BLaER1 (cell line): Measurements from ENCODE around the gene MTMR12.

Source experiments
- H3K27ac ChIP-seq: shearing (Covaris generic); formaldehyde crosslinking; 2 replicates; pipeline ENCODE4 v1.8.1; 2022
- H3K27me3 ChIP-seq: shearing (Covaris generic); formaldehyde crosslinking; 2 replicates; pipeline ENCODE4 v1.8.1; 2022
- H3K36me3 ChIP-seq: shearing (Covaris generic); formaldehyde crosslinking; 2 replicates; pipeline ENCODE4 v1.8.1; 2022
- H3K4me1 ChIP-seq: shearing (Covaris generic); formaldehyde crosslinking; 2 replicates; pipeline ENCODE4 v1.8.1; 2022
- H3K4me2 ChIP-seq: shearing (Covaris generic); formaldehyde crosslinking; 2 replicates; pipeline ENCODE4 v1.8.1; 2022
- H3K4me3 ChIP-seq: shearing (Covaris generic); formaldehyde crosslinking; 2 replicates; pipeline ENCODE4 v1.8.1; 2022
- H3K9ac ChIP-seq: shearing (Covaris generic); formaldehyde crosslinking; 2 replicates; pipeline ENCODE4 v1.8.1; 2022
- H3K9me3 ChIP-seq: shearing (Covaris generic); formaldehyde crosslinking; 2 replicates; pipeline ENCODE4 v1.8.1; 2022
- H4K20me1 ChIP-seq: shearing (Covaris generic); formaldehyde crosslinking; 2 replicates; pipeline ENCODE4 v1.8.1; 2022
- Cebpa-rat ChIP-seq: shearing (Covaris generic); IDR thresholded peaks from 2 replicates; pipeline ENCODE4 v1.8.1; 2022

MTMR12 gene, protein sequence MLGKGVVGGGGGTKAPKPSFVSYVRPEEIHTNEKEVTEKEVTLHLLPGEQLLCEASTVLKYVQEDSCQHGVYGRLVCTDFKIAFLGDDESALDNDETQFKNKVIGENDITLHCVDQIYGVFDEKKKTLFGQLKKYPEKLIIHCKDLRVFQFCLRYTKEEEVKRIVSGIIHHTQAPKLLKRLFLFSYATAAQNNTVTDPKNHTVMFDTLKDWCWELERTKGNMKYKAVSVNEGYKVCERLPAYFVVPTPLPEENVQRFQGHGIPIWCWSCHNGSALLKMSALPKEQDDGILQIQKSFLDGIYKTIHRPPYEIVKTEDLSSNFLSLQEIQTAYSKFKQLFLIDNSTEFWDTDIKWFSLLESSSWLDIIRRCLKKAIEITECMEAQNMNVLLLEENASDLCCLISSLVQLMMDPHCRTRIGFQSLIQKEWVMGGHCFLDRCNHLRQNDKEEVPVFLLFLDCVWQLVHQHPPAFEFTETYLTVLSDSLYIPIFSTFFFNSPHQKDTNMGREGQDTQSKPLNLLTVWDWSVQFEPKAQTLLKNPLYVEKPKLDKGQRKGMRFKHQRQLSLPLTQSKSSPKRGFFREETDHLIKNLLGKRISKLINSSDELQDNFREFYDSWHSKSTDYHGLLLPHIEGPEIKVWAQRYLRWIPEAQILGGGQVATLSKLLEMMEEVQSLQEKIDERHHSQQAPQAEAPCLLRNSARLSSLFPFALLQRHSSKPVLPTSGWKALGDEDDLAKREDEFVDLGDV

DNA sequence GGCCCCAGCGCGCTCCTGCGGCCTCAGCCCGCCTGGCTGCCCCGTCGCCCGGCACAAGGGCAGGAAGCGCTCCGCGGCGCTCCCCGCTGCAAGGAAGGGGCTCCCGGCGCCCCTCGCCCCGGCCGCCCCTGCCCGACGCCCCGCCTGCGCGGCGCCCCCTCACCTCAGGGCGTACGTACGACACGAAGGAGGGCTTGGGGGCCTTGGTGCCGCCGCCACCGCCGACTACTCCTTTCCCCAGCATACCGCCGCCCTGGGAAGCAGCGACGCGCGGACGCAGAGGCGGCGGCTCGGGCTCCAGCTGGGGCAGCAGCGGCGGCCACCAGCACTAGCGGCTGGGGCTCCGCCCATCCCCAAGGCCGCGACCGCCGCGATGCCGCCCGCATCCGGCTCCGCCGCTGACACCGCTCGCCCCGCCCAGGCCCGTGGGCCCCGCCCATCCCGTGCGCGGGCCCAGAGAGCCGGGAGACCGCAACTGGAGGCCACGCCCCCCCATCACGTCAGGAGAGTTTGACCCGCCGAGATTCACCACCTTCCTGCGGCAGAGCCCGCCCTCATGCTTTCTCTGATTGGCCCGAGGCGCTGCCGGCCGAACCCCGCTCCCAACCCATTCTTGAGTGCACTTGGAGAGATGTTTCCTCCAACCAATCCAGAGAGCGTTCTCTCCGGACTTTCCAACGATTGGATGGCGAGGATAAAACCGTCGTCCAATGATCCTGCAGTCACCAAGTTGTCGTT is at the start of gene MTMR12:
Gene MTMR12 (minus strand): TSS at position 345 of the 738 bp plus-strand sequence. CDS start 101 bp downstream, at position 244.
- Histone ChIP-seq H3K9me3 (no peaks in the 10 kb centered on the region), H3K36me3 (peaks cover 11% of the 10 kb centered on the region), H3K27me3 (no peaks in the 10 kb centered on the region), H4K20me1 (peaks cover 48% of the 10 kb centered on the region), H3K9ac (peak within 1 kb of the TSS; percentile 95), H3K4me2 (peak within 1 kb of the TSS; percentile 91), H3K4me1 (peaks cover 38% of the 10 kb centered on the region), H3K4me3 (peak within 1 kb of the TSS; percentile 96), H3K27ac (peak within 1 kb of the TSS; percentile 95)
- no peak for TF ChIP-seq Cebpa-rat

DNA sequence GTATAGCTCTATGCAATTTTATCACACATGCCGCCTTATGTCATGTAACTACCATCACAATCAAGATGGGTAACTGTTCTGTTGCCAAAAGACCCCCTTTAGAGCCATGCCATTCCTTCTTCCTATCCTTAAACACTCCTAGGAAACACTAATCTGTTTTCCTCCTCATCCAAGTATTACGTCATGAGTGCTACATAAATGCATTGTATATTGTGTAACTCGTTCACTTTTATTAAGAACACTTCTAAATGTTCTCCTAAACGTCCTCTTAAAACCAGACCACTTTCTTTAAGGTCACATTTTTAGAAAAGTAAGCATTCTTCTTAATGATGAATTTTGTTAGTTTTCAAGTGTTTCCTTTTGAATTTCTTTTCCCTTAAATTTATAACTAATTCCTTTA is 49.8 kb upstream of the MTMR12 start:
- peaks cover 21% of the 10 kb centered on the region for H3K9me3 ChIP-seq
- H3K4me1 ChIP-seq = no peaks in the 10 kb centered on the region
- H3K9ac ChIP-seq = no peak overlapping the region
- H4K20me1 ChIP-seq = no peaks in the 10 kb centered on the region
- no peak for TF ChIP-seq Cebpa-rat
- no peak overlapping the region for H3K4me3 ChIP-seq
- H3K27ac ChIP-seq = no peak overlapping the region
- H3K27me3 ChIP-seq = no peaks in the 10 kb centered on the region
- H3K4me2 ChIP-seq = no peak overlapping the region
- H3K36me3 ChIP-seq = peaks cover 89% of the 10 kb centered on the region

DNA sequence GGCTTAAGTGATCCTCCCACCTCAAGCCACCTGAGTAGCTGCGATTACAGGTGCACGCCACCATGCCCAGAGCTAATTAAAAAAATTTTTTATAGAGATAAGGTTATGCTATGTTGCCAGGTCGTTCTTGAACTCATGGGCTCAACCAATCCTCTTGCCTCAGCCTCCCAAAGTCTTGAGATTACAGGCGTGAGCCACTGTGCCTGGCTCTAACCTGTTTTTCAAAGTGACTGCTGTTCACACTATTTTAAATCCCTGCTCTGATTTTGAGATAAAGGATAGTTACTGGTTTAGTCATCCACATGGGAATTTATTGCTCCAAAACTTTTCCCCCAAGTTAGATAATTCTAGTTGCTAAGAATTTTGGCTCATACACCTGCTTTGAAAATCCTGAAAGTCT is 48.2 kb upstream of the MTMR12 start:
- peaks cover 30% of the 10 kb centered on the region for H3K9me3 ChIP-seq

DNA sequence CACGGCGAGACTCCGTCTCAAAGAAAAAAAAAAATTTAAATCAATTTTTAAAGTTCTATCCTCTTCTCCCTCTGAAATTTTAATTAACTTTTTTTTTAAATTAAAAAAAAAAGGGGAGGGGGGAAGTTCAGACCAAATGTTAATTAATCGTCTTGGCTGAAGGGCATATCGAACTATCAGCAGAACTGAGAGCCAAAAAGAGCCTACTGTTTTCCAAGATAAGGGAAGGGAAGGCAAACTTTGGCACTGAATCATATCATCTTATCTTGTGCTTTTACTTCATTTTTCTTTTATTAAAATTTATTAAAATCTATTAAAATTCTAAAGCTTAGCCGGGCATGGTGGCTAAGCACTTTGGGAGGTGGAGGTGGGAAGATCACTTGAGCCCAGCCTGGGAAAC is 45.9 kb upstream of the MTMR12 start:
- Histone ChIP-seq H3K27ac (no peak overlapping the region), H4K20me1 (no peaks in the 10 kb centered on the region), H3K9me3 (peaks cover 30% of the 10 kb centered on the region), H3K4me2 (no peak overlapping the region), H3K9ac (no peak overlapping the region), H3K36me3 (peaks cover 84% of the 10 kb centered on the region), H3K4me1 (no peaks in the 10 kb centered on the region), H3K4me3 (no peak overlapping the region), H3K27me3 (no peaks in the 10 kb centered on the region)
- no peak for TF ChIP-seq Cebpa-rat

More for the DNA sequence above, 48.2 kb upstream of the MTMR12 start:
- no peaks in the 10 kb centered on the region for H4K20me1 ChIP-seq
- no peak for TF ChIP-seq Cebpa-rat
- H3K4me1 ChIP-seq = no peaks in the 10 kb centered on the region
- no peaks in the 10 kb centered on the region for H3K27me3 ChIP-seq
- no peak overlapping the region for H3K4me2 ChIP-seq
- H3K27ac ChIP-seq = no peak overlapping the region
- no peak overlapping the region for H3K4me3 ChIP-seq
- no peak overlapping the region for H3K9ac ChIP-seq
- H3K36me3 ChIP-seq = peaks cover 96% of the 10 kb centered on the region

DNA sequence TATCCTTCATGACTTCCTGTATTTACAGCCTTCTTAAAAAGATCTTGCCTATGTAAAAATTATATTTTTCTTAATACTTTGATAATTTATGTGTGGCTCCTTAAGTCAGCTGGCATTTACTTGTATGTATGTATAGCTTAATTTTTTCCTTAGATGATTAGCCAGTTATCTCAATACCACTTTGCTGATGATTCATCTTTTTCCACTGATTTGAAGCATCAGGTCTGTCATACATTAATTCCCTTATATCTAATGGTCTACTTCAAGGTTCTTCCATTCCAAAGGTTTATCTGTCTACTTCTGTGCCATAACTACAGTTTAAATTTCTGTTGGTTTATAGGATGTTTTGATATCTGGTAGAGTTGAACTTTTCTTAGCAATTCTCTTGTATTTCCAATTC is 44.9 kb upstream of the MTMR12 start:
- TF ChIP-seq Cebpa-rat = no peak
- H3K36me3 ChIP-seq = peaks cover 86% of the 10 kb centered on the region

DNA sequence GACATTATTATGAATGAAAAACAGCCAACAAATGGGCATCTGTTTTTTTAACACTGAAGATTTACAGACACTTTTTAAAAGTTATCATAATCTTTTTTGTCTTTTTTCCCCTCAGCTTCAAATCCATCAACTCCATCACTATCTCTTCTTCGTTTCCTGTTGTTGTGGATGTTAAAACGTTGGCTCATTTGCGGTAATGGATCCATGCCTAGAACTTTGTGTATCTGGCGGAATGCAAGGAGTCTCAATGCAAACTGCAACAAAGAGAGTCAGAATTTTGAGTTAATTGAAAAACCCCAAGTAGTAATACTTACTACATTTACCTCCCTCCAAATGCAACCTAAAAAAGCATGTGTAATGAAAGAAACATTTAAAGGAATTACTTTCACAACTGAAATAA is 42.9 kb upstream of the MTMR12 start:
- Histone ChIP-seq H3K9me3 (peaks cover 34% of the 10 kb centered on the region), H3K27me3 (no peaks in the 10 kb centered on the region), H3K36me3 (peaks cover 71% of the 10 kb centered on the region), H3K4me1 (no peaks in the 10 kb centered on the region), H3K4me2 (no peak overlapping the region), H3K27ac (no peak overlapping the region), H4K20me1 (no peaks in the 10 kb centered on the region), H3K9ac (no peak overlapping the region), H3K4me3 (no peak overlapping the region)
- no peak for TF ChIP-seq Cebpa-rat

More for the DNA sequence above, 44.9 kb upstream of the MTMR12 start:
- H3K4me2 ChIP-seq = no peak overlapping the region
- H3K27me3 ChIP-seq = no peaks in the 10 kb centered on the region
- H4K20me1 ChIP-seq = no peaks in the 10 kb centered on the region
- H3K4me3 ChIP-seq = no peak overlapping the region
- no peaks in the 10 kb centered on the region for H3K4me1 ChIP-seq
- no peak overlapping the region for H3K27ac ChIP-seq
- no peak overlapping the region for H3K9ac ChIP-seq
- peaks cover 30% of the 10 kb centered on the region for H3K9me3 ChIP-seq

DNA sequence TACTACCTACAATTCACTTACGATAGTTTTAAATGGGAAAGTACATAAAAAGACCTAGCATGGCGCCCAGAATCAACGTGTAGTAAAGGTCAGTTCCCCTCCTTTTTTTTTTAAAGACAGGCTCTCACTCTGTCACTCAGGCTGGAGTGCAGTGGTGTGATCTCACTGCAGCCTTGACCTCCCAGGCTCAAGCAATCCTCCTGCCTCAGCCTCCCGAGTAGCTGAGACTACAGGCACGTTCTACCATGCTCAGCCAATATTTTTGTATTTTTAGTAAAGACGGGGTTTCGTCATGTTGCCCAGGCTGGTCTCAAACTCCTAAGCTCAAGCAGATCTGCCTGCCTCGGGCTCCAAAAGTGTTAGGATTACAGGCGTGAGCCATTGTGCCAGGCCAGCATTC is 40.7 kb upstream of the MTMR12 start:
- no peaks in the 10 kb centered on the region for H3K27me3 ChIP-seq
- H4K20me1 ChIP-seq = no peaks in the 10 kb centered on the region
- H3K9ac ChIP-seq = no peak overlapping the region
- peaks cover 32% of the 10 kb centered on the region for H3K9me3 ChIP-seq
- no peaks in the 10 kb centered on the region for H3K4me1 ChIP-seq
- H3K4me2 ChIP-seq = no peak overlapping the region
- no peak overlapping the region for H3K27ac ChIP-seq
- H3K36me3 ChIP-seq = peaks cover 49% of the 10 kb centered on the region
- TF ChIP-seq Cebpa-rat = no peak
- H3K4me3 ChIP-seq = no peak overlapping the region

DNA sequence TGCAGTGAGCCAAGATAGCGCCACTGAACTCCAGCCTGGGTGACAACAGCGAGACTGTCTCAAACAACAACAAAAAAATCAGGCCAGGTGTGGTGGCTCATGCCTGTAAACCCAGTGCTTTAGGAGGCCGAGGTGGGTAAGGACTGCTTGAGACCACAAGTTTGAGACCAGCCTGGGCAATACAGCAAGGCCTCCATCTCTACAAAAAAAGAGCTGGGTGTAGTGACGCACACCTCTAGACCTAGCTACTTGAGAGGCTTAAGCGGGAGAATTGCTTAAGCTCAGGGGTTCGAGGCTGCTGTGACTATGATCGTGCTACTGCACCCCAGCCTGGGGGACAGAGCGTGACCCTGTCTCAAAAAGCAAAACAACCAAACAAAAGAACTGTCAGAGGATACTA is 39.9 kb upstream of the MTMR12 start:
- H4K20me1 ChIP-seq = no peaks in the 10 kb centered on the region
- TF ChIP-seq Cebpa-rat = no peak
- peaks cover 33% of the 10 kb centered on the region for H3K9me3 ChIP-seq
- H3K36me3 ChIP-seq = peaks cover 48% of the 10 kb centered on the region
- H3K27me3 ChIP-seq = no peaks in the 10 kb centered on the region
- H3K4me2 ChIP-seq = no peak overlapping the region
- no peaks in the 10 kb centered on the region for H3K4me1 ChIP-seq
- H3K4me3 ChIP-seq = no peak overlapping the region
- no peak overlapping the region for H3K27ac ChIP-seq
- no peak overlapping the region for H3K9ac ChIP-seq

DNA sequence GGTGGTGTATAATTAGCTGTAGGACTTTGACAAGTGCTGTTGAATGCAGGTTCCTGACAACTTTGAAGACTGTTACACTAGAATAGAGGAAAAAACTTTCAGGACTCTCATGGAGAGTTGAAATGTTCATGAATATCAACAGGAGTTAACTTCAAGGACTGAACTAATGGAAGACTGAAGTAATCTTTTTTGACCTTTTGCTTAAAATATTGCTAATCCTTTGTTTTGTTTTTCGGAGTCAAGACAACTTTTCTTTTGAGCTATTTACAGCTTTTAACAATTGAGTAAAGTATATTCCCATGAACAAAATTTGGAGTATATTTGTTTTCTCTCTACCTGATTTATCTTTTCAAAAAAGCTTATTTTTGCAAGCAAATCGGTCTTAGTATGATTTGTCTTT is 34.1 kb upstream of the MTMR12 start:
- no peaks in the 10 kb centered on the region for H4K20me1 ChIP-seq
- no peaks in the 10 kb centered on the region for H3K4me1 ChIP-seq
- H3K4me3 ChIP-seq = no peak overlapping the region
- peaks cover 78% of the 10 kb centered on the region for H3K9me3 ChIP-seq
- no peak overlapping the region for H3K9ac ChIP-seq
- no peak for TF ChIP-seq Cebpa-rat
- no peak overlapping the region for H3K4me2 ChIP-seq
- no peak overlapping the region for H3K27ac ChIP-seq
- no peaks in the 10 kb centered on the region for H3K27me3 ChIP-seq
- H3K36me3 ChIP-seq = peaks cover 7% of the 10 kb centered on the region; the same call in 1 of the 2 replicates
